Cardiac muscle cell (in vitro differentiated cells and primary cell): ENCODE results near the gene LAD1. TPM values are rescaled to one million over a fixed set of nuclear protein-coding genes. Genes with fewer than 3 reads are reported as not detected.

Experiments
- DNase-seq, 2 donors: peaks; one replicate each; pipeline versions ENCODE4 v3.0.0 to v3.0.0-alpha.2; 2010 to 2017; ENCODE audit warnings: low read depth in 1 of 2, low spot score in 1 of 2
- H3K27ac ChIP-seq: fragments of 200-600 bp; sonication (generic); 2 replicates; pipeline ENCODE4 v1.5.1; 2016
- H3K27me3 ChIP-seq: fragments of 200-600 bp; sonication (generic); 2 replicates; pipeline ENCODE4 v1.6.0; 2016; ENCODE audit warnings: control low read depth
- H3K36me3 ChIP-seq: fragments of 200-600 bp; sonication (generic); 2 replicates; pipeline ENCODE4 v1.5.1; 2016; ENCODE audit warnings: control low read depth
- H3K4me1 ChIP-seq: fragments of 200-600 bp; sonication (generic); 2 replicates; pipeline ENCODE4 v1.8.1; 2017; ENCODE audit warnings: low read depth, mild to moderate bottlenecking, mixed run types
- H3K4me3 ChIP-seq: fragments of 200-600 bp; sonication (generic); 2 replicates; pipeline ENCODE4 v1.5.1; 2016; ENCODE audit warnings: mild to moderate bottlenecking
- H3K9me3 ChIP-seq: fragments of 200-600 bp; sonication (generic); 2 replicates; pipeline ENCODE4 v1.5.1; 2017; ENCODE audit warnings: low read depth, mild to moderate bottlenecking, control low read depth
- CTCF ChIP-seq: IDR thresholded peaks from 2 replicates; pipeline ENCODE4 v1.5.1; 2012; ENCODE audit warnings: low read depth, mild to moderate bottlenecking, low read length
- polyA plus RNA-seq: library from polyadenylated mRNA; unstranded; fragments of >200 nt; fragmentation: Nextera tagmentation; extraction: Ambion mirVana; gene quantifications from 2 replicates; pipeline ENCODE4 v1.2.1, GENCODE V29; 2016
- total RNA-seq: library from RNA; depleted of rRNA; stranded (reverse); fragments of >200 nt; gene quantifications from 2 replicates; pipeline ENCODE4 v1.2.3, GENCODE V29; 2016

The LAD1 gene
- total and polyA plus RNA-seq, 2 experiments from 2014 or later: 8.2 to 12.6 TPM

DNA sequence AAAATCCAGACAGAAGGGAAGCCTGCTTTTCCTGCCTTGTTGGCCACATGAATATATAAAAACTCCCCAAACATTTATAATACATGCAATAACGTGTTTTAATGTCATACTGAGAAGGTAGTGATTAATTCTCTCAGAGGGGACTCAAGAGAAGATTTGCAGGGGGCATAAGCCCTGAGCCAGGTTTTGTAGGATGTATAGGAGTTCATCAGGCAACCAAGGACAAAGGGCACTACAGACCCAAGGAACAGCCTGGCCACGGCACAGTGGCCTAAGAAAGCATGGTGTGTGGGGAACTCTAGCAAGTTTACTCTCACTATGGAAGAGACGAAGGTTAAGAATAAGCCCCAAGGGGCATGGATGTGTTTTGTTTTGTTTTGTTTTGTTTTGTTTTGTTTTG lies 37.8 kb upstream of the LAD1 start:
- no peak overlapping the region for H3K4me3 ChIP-seq
- no peaks in the 10 kb centered on the region for H3K36me3 ChIP-seq
- H3K27ac ChIP-seq: no peak overlapping the region
- no peak for DNase-seq
- no peaks in the 10 kb centered on the region for H3K9me3 ChIP-seq
- TF ChIP-seq CTCF: no peak
- H3K27me3 ChIP-seq: no peaks in the 10 kb centered on the region
- H3K4me1 ChIP-seq: peaks cover 17% of the 10 kb centered on the region

DNA sequence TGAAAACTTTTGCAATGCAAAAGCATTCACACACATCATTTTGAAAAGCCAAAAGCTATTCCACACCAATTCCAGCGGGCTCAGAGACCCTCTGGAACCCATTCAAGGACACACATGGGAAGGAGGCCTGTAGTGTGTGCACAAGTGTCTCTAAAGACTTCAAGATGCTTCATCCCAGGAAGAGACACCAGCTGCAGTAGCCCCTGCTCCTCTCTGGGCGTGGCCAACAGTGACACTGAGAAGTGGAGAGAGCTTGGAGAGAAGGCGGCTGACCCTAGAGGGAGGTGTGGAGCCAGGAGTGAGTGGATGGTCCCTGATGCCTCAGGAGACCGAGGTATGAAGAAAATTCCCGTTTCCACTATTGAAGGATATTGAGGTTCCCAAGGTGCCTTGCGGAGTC lies 37.3 kb upstream of the LAD1 start:
- DNase-seq: peak in 1 of 2 donors; percentile 65
- Histone ChIP-seq H3K9me3 (no peaks in the 10 kb centered on the region), H3K4me3 (no peak overlapping the region), H3K36me3 (no peaks in the 10 kb centered on the region), H3K27ac (peak overlapping the region; percentile 4), H3K4me1 (peaks cover 19% of the 10 kb centered on the region), H3K27me3 (no peaks in the 10 kb centered on the region)
- TF ChIP-seq CTCF: peak; percentile 20

DNA sequence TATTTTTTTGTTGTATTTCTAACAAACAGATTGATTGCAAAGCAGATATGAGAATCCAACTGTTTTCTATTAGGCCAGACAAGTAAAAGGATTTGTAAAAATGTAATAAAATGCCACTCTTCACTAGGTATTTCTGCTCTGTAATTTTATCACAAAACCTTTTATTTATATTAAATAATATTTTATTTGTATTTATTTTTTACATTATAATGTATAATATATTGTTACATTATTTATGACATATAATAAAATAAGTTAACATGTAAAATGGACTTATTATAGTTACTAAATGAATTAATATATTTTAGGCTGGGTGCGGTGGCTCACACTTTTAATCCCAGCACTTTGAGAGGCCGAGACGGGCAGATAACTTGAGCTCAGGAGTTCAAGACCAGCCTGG lies 35.1 kb upstream of the LAD1 start:
- no peaks in the 10 kb centered on the region for H3K9me3 ChIP-seq
- no peaks in the 10 kb centered on the region for H3K36me3 ChIP-seq
- no peaks in the 10 kb centered on the region for H3K27me3 ChIP-seq
- peaks cover 25% of the 10 kb centered on the region for H3K4me1 ChIP-seq
- H3K27ac ChIP-seq: no peak overlapping the region
- no peak for DNase-seq
- H3K4me3 ChIP-seq: no peak overlapping the region
- TF ChIP-seq CTCF: no peak

- H3K36me3 ChIP-seq: no peaks in the 10 kb centered on the region
- H3K9me3 ChIP-seq: no peaks in the 10 kb centered on the region
- no peak for DNase-seq
- H3K27me3 ChIP-seq: no peaks in the 10 kb centered on the region
- no peak overlapping the region for H3K4me3 ChIP-seq
- H3K27ac ChIP-seq: no peak overlapping the region
- TF ChIP-seq CTCF: no peak
- H3K4me1 ChIP-seq: peaks cover 25% of the 10 kb centered on the region
These were observed 34.5 kb upstream of the LAD1 start for GRCh38 chr1:201433609-201434008.

DNA sequence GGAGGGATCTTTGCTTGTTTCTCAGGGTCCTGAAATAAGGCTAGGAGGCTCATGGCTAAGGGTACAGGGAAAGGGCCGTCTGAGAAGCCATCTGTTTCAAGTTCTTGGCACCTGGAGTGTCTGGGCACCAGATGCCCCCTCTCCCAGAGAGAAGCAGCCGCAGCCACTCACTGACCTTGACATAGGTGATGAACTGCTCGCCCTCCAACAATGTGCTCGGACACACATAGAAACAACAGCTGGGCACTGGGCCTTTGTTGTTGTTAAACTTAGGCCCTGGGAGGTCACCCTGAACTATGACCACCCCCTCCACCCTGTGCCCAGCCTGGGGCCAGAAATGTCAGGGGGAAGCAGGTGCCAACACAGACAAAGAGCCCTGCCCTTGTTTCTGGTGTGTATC lies 31.7 kb upstream of the LAD1 start:
- peaks cover 32% of the 10 kb centered on the region for H3K4me1 ChIP-seq
- H3K27ac ChIP-seq: peak overlapping the region; percentile 58
- no peak for TF ChIP-seq CTCF

More for the DNA sequence above, 31.7 kb upstream of the LAD1 start:
- H3K27me3 ChIP-seq: no peaks in the 10 kb centered on the region
- no peaks in the 10 kb centered on the region for H3K9me3 ChIP-seq
- no peaks in the 10 kb centered on the region for H3K36me3 ChIP-seq
- no peak for DNase-seq
- H3K4me3 ChIP-seq: no peak overlapping the region
